HG02571 (cell line): ENCODE data around the gene ZFP92.
"Not testable (repeated sequence)": the region's sequence is repeated elsewhere in the genome, so short reads cannot be mapped to it uniquely, and the experiment has no call there.

Experiments
- ATAC-seq: cut with Tn5 transposase; IDR thresholded peaks from one replicate; pipeline ENCODE4 v1.9.1; 2021; ENCODE audit warnings: mild to moderate bottlenecking, moderate library complexity; ENCODE audit not compliant: unreplicated experiment

ZFP92 gene

DNA sequence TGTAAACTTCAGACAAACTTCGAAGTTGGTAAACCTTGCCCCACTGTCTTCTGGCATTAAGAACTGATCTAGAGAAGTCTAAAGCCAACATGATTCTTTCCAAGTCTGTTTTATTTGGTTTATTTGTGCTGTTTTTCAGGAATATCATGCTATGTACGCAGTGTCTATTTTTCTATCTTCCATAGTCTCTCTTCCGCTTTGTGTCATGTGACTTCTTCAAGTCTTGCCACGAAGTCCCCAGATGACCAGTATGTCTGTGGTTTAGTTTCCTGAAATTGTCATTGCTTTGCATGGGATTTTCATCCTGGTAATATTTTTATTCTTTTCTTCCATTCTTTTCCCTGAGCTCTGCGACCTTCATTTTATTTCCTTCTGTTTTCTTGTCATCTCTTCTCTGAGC, 25.2 kb upstream of the ZFP92 start:
- no peak for ATAC-seq

DNA sequence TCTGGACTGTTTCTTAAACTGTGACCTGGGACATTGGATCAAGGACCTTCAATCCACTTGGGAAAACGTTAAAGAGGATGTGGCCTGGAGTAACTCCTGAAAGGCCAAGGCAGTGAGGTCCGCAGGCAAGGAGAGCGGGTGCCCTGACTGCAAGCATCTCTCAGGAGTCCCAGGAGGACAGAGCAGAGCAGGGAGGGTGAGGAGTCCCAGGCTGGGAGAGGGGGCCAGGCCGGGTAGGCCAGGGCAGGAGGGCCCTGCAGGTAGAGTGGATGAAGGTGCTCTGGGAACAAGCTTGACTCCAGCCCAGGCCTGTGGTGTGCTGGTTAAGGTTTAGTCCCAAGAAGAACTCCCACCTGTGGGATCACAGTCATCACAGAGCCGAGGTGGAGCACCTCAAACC, 23.9 kb upstream of the ZFP92 start:
- no peak for ATAC-seq

- ATAC-seq: no peak
Measured at GRCh38 chrX:153387987-153388721, 23.1 kb upstream of the ZFP92 start.

GRCh38 chrX:153388722-153389459, 22.4 kb upstream of the ZFP92 start:
- ATAC-seq: no peak

DNA sequence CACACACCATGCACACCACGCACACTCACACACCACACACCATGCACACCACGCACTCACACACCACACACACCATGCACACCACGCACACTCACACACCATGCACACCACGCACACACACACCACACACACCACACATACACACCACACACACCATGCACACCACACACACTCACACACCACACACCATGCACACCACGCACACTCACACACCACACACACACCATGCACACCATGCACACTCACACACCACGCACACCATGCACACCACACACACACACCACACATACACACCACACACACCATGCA, 21.9 kb upstream of the ZFP92 start:
- not testable (repeated sequence) for ATAC-seq

DNA sequence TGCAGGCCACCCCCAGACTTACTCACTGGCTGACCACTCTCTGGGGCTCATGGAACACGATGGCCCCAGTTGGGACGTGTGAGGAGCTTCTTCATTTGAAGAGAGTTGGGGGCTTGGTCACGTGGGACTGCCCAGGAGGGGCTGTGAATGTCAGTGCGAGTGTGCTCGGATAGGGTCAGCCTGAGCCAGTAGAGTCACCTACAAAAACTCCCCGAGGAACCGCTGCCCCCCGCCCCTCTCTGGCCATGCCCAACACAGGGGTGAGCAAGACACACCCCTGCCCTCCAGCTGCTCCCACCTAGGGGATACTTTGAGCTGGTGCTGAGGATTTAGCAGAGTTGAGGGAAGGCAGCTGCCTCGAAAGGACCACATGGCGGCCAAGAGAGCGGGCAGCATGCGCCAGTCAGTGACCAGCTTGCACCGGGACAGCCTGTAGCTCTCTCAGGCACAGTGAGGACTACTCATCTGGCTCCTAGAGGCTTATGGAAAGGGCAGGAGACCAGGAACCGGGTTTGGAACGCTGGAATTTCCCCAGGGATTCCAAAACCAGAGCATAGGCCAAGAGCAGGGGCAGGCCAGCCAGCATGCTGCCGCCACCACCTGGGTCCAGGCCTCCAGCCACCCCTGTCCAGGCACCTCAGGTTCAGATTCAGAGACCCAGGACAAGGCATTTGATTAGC, 18.5 kb upstream of the ZFP92 start:
- no peak for ATAC-seq

DNA sequence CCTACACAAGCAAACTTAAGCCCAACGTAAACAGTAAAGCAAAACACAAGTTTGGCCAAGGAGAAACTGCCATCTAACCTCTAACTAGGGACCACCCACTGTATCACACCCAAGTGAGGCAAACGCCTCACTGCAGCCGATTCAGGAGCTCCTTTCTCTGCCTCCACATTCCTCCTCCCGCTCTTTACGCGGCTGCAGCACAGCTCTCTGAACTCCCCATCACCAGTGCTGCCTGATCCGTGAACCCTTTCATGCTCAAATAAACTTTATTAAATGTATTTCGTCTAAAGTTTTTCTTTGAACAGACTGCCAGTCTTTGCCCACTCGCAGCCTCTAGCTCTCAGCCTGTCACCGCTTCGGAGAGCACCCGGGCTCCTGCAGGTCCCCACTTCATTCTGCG, 16.7 kb upstream of the ZFP92 start:
- no peak for ATAC-seq

DNA sequence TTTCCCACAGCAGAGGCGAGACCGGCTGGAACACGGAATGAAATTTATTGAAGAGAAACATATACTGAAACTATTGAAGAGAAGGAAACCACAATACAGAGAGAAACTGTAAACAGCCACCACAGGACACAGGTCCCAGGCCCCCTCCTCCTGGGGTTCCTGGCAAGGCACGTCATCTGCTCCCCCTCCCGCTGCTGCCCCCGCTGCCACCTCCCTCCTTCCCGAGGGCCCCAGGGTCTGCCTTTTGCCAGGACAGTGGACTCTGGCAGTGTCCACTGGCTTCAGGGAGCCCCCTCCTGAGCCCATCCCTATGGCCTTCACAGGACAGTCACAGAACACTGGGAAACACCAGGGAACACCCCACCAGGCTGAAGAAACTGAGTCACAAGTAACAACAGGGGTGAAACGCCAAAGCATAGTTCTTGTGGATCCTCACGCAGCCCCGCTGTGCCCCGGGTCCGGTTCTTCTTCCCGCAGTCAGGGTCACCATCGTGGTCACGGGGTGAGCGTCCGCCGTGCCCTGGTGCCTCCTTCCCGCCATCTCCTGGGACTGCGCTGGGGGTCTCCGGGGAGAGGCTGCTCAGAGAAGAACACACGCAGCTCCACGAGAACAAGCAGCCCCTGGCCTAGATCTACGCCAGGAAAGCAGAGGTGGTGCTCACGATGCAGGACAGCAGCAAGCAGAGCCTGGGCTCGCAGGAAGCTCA, 15.5 kb upstream of the ZFP92 start:
- no peak for ATAC-seq

DNA sequence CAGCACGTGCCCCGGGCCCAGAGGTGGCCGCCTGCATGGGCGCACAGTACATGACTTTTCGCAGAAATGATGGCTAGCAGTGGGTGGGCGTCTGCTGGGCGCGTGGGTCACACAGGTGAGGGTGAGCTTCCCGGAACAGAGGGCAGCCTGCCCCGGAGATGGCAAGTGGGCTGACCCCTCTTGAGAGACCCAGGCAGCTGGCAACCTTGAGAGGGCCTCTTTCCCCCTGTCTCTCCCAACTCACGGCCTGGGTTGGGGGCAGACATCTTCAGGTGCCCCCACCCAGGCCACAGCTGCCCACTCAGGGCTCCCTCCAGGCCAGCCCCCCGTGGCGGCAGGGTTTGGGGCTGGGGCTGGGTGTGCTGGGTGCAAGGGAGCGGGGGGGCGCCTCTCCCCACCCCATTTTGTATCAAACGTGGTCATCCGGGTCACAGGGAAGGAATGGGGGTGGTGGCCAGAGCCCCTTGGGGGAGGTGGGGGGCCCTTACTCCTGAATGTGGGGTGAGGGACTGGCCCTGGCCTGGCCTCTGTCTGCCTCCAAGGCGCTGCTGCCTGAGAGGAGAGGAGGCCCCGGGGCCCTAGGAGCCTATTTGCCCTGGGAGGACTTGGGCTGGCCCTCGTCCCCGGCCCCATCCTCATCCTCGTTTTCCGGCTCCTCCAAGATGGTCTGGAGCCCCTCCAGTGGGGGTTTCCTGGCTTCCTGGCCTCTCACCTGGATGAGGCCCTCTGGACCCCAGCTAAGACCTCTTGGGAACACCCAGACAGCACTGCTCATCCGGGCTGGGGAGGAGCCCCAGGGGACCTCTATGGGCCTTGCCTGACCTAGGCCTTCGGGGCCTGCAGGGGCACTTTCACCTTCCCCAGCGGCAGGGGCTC, 14.7 kb upstream of the ZFP92 start:
- ATAC-seq: no peak

DNA sequence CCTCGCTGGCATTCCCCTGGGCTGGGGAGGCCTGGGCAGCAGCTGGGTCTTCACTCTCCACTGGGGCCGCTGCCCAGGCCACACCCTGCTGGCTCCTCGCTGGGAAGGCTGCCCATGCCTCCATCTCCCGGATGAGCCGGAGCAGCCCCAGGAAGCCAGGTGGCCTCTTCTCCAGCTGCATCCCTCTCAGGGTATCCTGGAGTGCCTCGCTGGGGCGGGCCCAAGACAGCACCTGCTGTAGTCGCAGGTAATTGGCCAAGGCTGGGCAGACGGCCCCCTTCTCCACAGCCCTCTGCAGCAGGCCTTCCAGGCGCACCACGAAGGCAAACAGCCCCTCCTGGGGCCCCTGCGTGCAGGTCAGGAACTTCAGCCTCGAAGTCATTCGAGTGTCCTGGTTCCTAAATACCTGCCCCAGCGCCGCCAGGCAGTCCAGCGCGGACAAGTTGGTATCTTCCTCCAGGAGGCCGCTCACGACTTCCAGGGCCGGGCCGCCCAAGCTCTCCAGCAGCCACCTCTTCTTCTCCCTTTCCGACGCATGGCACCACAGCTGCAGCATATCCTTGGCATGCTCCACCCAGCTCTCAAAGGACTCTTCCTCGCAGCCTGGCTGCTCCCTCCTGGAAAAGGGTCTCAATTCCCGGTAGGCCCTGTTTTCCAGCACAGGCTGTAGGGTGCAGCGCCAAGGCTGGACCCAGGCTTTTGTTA, 13.9 kb upstream of the ZFP92 start:
- ATAC-seq: no peak

- ATAC-seq: no peak
Measured at GRCh38 chrX:153398275-153398960, 12.9 kb upstream of the ZFP92 start.

DNA sequence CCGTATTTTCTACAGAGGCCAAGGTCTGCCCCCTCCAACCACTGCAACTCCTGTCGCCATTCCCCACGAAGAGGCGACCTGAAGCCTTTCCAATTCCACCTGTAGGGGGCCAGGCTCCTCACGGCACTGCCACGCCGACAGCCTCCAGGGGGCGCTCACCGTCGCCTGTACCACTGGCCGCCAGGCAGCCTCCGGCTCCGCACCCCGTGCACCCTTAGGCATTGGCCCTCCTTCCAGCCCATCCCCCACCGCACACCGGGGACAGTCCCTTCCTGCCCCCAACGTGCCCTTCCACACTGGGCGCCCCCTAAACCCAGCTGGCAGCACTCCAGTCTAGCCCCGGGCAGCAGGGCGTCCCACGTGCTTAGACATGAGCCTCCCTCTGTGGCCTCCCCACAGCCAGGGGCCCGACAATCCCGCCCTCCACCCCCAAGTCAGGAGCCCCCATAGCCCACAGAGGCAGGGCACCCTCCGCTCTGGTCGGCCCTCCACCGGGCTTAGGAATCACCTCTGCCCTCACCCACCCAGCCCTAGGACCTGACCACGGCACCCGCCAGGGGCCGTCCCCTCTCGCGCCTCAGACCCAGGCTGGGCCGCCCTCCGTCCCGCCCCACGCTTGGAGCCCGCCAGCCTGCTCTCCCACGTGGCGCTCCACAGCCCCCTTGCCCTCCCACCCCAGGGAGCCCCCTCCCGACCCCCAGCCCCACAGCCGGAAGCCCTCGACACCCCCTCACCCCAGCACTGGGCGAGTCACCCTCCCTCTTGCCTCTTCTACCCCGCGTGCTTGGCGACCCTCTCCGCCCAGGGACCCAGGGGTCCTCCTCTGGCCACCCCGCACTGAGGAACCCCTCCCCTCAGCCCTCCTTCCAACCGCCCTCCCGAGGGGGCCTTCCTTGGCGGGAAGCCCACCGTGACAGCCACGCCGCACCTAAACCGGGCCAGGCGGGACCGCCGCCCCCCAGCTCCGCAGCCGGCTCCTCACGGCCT, 10.8 kb upstream of the ZFP92 start:
- no peak for ATAC-seq

- no peak for ATAC-seq
Measured at GRCh38 chrX:153401133-153401764, 10.0 kb upstream of the ZFP92 start, which contains the start of gene PNMA6E. PNMA6E (minus strand) TSS chrX:153401350; CDS start chrX:153398849, 2,501 bp downstream.

- ATAC-seq: not testable (repeated sequence)
Measured at GRCh38 chrX:153404333-153404732, 6.9 kb upstream of the ZFP92 start.

GRCh38 chrX:153405426-153405825, 5.8 kb upstream of the ZFP92 start:
- ATAC-seq: no peak

GRCh38 chrX:153406011-153406410, 5.3 kb upstream of the ZFP92 start:
- no peak for ATAC-seq

GRCh38 chrX:153406903-153407302, 4.4 kb upstream of the ZFP92 start:
- ATAC-seq: no peak

DNA sequence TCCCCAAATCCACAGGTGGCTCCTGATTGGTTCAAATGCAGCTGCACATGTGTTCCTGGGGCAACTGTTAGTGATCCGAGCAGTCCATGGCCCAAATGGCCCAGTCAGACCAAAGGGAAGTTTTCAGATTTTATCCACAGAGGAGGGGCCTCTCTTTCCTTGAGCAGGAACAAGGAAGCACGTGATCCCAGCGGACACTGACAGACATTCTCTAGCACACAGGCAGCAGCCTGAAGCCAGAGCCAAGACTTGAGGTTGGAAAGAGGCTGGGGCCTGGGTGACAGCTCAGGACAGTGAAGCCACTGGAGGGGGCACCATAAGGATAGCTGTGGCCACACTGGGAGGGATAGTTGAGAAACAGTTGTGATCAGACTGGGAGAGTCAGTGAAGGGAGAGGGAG, 3.5 kb upstream of the ZFP92 start:
- no peak for ATAC-seq
